Activated CD4-positive, alpha-beta T cell treated with anti-CD3 and anti-CD28 coated beads, Interleukin-2, amount 10 ng/mL, durations not matched to agents 7 days and 5 days (primary cell): ENCODE measurements around the gene LITAF. TPM values are rescaled to one million over a fixed set of nuclear protein-coding genes. Genes with fewer than 3 reads are reported as not detected.

Experiments used
- CTCF ChIA-PET: fragments of 350-600 bp; sonication (Branson Sonifier 250); formaldehyde crosslinking; loops from one replicate; lab custom pipeline; 2021; ENCODE audit warnings: antibody characterized with exemption; lab: Charles Lee
- POLR2A ChIA-PET: fragments of 350-600 bp; sonication (Branson Sonifier 250); formaldehyde crosslinking; loops from one replicate; lab custom pipeline; 2021; ENCODE audit warnings: antibody characterized with exemption; lab: Charles Lee
- DNase-seq: peaks from one replicate; pipeline ENCODE4 v3.0.0-alpha.2; 2020
- H3K27ac Mint-ChIP-seq: one replicate; pipeline ENCODE4 v1.8.0; 2021; ENCODE audit warnings: mild to moderate bottlenecking, moderate library complexity, mixed read lengths
- H3K27me3 Mint-ChIP-seq: one replicate; pipeline ENCODE4 v1.8.0; 2021; ENCODE audit warnings: mixed read lengths
- H3K36me3 Mint-ChIP-seq: one replicate; pipeline ENCODE4 v1.8.0; 2021; ENCODE audit warnings: low read depth, mixed read lengths
- H3K4me1 Mint-ChIP-seq: one replicate; pipeline ENCODE4 v1.8.0; 2021; ENCODE audit warnings: mixed read lengths
- H3K4me3 Mint-ChIP-seq: one replicate; pipeline ENCODE4 v1.8.0; 2021; ENCODE audit warnings: mild to moderate bottlenecking, moderate library complexity, mixed read lengths
- H3K9me3 Mint-ChIP-seq: one replicate; pipeline ENCODE4 v1.8.0; 2021; ENCODE audit warnings: mixed read lengths
- total RNA-seq, 2 experiments: library from RNA; stranded (reverse); gene quantifications; one replicate each; pipeline ENCODE4 v1.2.3, GENCODE V29; 2021

The LITAF gene
- total RNA-seq, 2 experiments from 2014 or later = 133 to 141 TPM

- ChIA-PET POLR2A (no interaction called here), CTCF (interaction anchor here (1.7 to 2.0 kb wide), 2 partner anchors 21 to 87 kb away, joined by 3 to 5 read pairs; no protein-coding TSS in a partner anchor)
- peaks cover 2% of the 10 kb centered on the region for H3K27me3 Mint-ChIP-seq
- peak overlapping the region; percentile 64 for H3K27ac Mint-ChIP-seq
- H3K4me1 Mint-ChIP-seq = peaks cover 67% of the 10 kb centered on the region
- H3K4me3 Mint-ChIP-seq = no peak overlapping the region
- H3K36me3 Mint-ChIP-seq = peaks cover 17% of the 10 kb centered on the region
- no peak for DNase-seq
- H3K9me3 Mint-ChIP-seq = peaks cover 9% of the 10 kb centered on the region
Observed at GRCh38 chr16:11618107-11618717, 31.5 kb upstream of the LITAF start.

- Mint-ChIP-seq H3K4me3 (no peak overlapping the region), H3K4me1 (peaks cover 51% of the 10 kb centered on the region), H3K27ac (peak overlapping the region; percentile 31), H3K36me3 (peaks cover 11% of the 10 kb centered on the region), H3K27me3 (peaks cover 2% of the 10 kb centered on the region), H3K9me3 (peaks cover 9% of the 10 kb centered on the region)
- no peak for DNase-seq
- CTCF ChIA-PET = interaction anchor here (1.3 kb wide), 1 partner anchor 29 kb away, joined by 5 read pairs; no protein-coding TSS in a partner anchor
- POLR2A ChIA-PET = no interaction called here
Observed at GRCh38 chr16:11615748-11616447, 29.2 kb upstream of the LITAF start.

GRCh38 chr16:11614587-11615175, 28.0 kb upstream of the LITAF start:
- Mint-ChIP-seq H3K9me3 (peaks cover 3% of the 10 kb centered on the region), H3K4me3 (no peak overlapping the region), H3K27me3 (peaks cover 5% of the 10 kb centered on the region), H3K4me1 (peaks cover 49% of the 10 kb centered on the region), H3K27ac (peak overlapping the region; percentile 5), H3K36me3 (peaks cover 2% of the 10 kb centered on the region)
- ChIA-PET POLR2A (interaction anchor here (0.7 kb wide), 1 partner anchor 22 kb away, joined by 3 read pairs; no protein-coding TSS in a partner anchor), CTCF (interaction anchor here (1.0 to 1.1 kb wide), 2 partner anchors 15 to 85 kb away, joined by 3 to 4 read pairs; no protein-coding TSS in a partner anchor)
- no peak for DNase-seq

GRCh38 chr16:11613381-11614303, 26.9 kb upstream of the LITAF start:
- no peak overlapping the region for H3K4me3 Mint-ChIP-seq
- POLR2A ChIA-PET = no interaction called here
- DNase-seq = no peak
- peak overlapping the region; percentile 28 for H3K27ac Mint-ChIP-seq
- peaks cover 5% of the 10 kb centered on the region for H3K27me3 Mint-ChIP-seq
- CTCF ChIA-PET = interaction anchor here (1.0 kb wide), 1 partner anchor 12 kb away, joined by 3 read pairs; no protein-coding TSS in a partner anchor
- peaks cover 3% of the 10 kb centered on the region for H3K9me3 Mint-ChIP-seq
- no peaks in the 10 kb centered on the region for H3K36me3 Mint-ChIP-seq
- peaks cover 48% of the 10 kb centered on the region for H3K4me1 Mint-ChIP-seq

GRCh38 chr16:11612665-11613025, 25.9 kb upstream of the LITAF start:
- CTCF ChIA-PET = no interaction called here
- H3K4me3 Mint-ChIP-seq = no peak overlapping the region
- no peaks in the 10 kb centered on the region for H3K9me3 Mint-ChIP-seq
- H3K27ac Mint-ChIP-seq = no peak overlapping the region
- no peak for DNase-seq
- POLR2A ChIA-PET = no interaction called here
- H3K27me3 Mint-ChIP-seq = peaks cover 5% of the 10 kb centered on the region
- no peaks in the 10 kb centered on the region for H3K36me3 Mint-ChIP-seq
- peaks cover 46% of the 10 kb centered on the region for H3K4me1 Mint-ChIP-seq

GRCh38 chr16:11611871-11612664, 25.3 kb upstream of the LITAF start:
- H3K27me3 Mint-ChIP-seq = peaks cover 5% of the 10 kb centered on the region
- CTCF ChIA-PET = interaction anchor here (0.6 kb wide), 1 partner anchor 35 kb away, joined by 3 read pairs; no protein-coding TSS in a partner anchor
- POLR2A ChIA-PET = no interaction called here
- no peaks in the 10 kb centered on the region for H3K9me3 Mint-ChIP-seq
- no peak overlapping the region for H3K4me3 Mint-ChIP-seq
- H3K4me1 Mint-ChIP-seq = peaks cover 45% of the 10 kb centered on the region
- no peak overlapping the region for H3K27ac Mint-ChIP-seq
- no peaks in the 10 kb centered on the region for H3K36me3 Mint-ChIP-seq
- no peak for DNase-seq

- CTCF ChIA-PET = interaction anchor here (1.2 kb wide), 1 partner anchor 12 kb away, joined by 3 read pairs; no protein-coding TSS in a partner anchor
- POLR2A ChIA-PET = no interaction called here
- H3K4me1 Mint-ChIP-seq = peaks cover 42% of the 10 kb centered on the region
- H3K4me3 Mint-ChIP-seq = no peak overlapping the region
- no peaks in the 10 kb centered on the region for H3K36me3 Mint-ChIP-seq
- peaks cover 3% of the 10 kb centered on the region for H3K27me3 Mint-ChIP-seq
- no peak overlapping the region for H3K27ac Mint-ChIP-seq
- no peaks in the 10 kb centered on the region for H3K9me3 Mint-ChIP-seq
- no peak for DNase-seq
Observed at GRCh38 chr16:11610580-11610979, 23.9 kb upstream of the LITAF start.

- H3K4me1 Mint-ChIP-seq = peaks cover 42% of the 10 kb centered on the region
- H3K9me3 Mint-ChIP-seq = no peaks in the 10 kb centered on the region
- no peak overlapping the region for H3K4me3 Mint-ChIP-seq
- POLR2A ChIA-PET = no interaction called here
- H3K27ac Mint-ChIP-seq = no peak overlapping the region
- no peaks in the 10 kb centered on the region for H3K36me3 Mint-ChIP-seq
- peaks cover 2% of the 10 kb centered on the region for H3K27me3 Mint-ChIP-seq
- CTCF ChIA-PET = interaction anchor here (1.2 kb wide), 2 partner anchors 12 to 43 kb away, joined by 3 read pairs; no protein-coding TSS in a partner anchor
- DNase-seq = no peak
Observed at GRCh38 chr16:11610121-11610505, 23.4 kb upstream of the LITAF start.

GRCh38 chr16:11609474-11610120, 22.9 kb upstream of the LITAF start:
- Mint-ChIP-seq H3K27ac (peak overlapping the region; percentile 72), H3K27me3 (peaks cover 2% of the 10 kb centered on the region), H3K4me1 (peaks cover 39% of the 10 kb centered on the region), H3K9me3 (no peaks in the 10 kb centered on the region), H3K4me3 (no peak overlapping the region), H3K36me3 (no peaks in the 10 kb centered on the region)
- ChIA-PET POLR2A (no interaction called here), CTCF (interaction anchor here (0.6 to 1.7 kb wide), 5 partner anchors 11 to 728 kb away, joined by 3 to 6 read pairs (median 4); no protein-coding TSS in a partner anchor)
- DNase-seq = no peak

- no peaks in the 10 kb centered on the region for H3K36me3 Mint-ChIP-seq
- DNase-seq = no peak
- ChIA-PET POLR2A (no interaction called here), CTCF (no interaction called here)
- no peaks in the 10 kb centered on the region for H3K9me3 Mint-ChIP-seq
- H3K4me3 Mint-ChIP-seq = no peak overlapping the region
- H3K4me1 Mint-ChIP-seq = peaks cover 26% of the 10 kb centered on the region
- peaks cover 2% of the 10 kb centered on the region for H3K27me3 Mint-ChIP-seq
- no peak overlapping the region for H3K27ac Mint-ChIP-seq
Observed at GRCh38 chr16:11605891-11606290, 19.2 kb upstream of the LITAF start.

- no peak overlapping the region for H3K27ac Mint-ChIP-seq
- H3K4me3 Mint-ChIP-seq = no peak overlapping the region
- peaks cover 2% of the 10 kb centered on the region for H3K27me3 Mint-ChIP-seq
- no peak for DNase-seq
- CTCF ChIA-PET = interaction anchor here (0.7 kb wide), 1 partner anchor 30 kb away, joined by 3 read pairs; no protein-coding TSS in a partner anchor
- POLR2A ChIA-PET = no interaction called here
- H3K9me3 Mint-ChIP-seq = no peaks in the 10 kb centered on the region
- peaks cover 24% of the 10 kb centered on the region for H3K4me1 Mint-ChIP-seq
- no peaks in the 10 kb centered on the region for H3K36me3 Mint-ChIP-seq
Observed at GRCh38 chr16:11605564-11605886, 18.8 kb upstream of the LITAF start.
